HG02973 (cell line): ENCODE data around the gene RBP2.

Source experiments
- ATAC-seq: cut with Tn5 transposase; IDR thresholded peaks from one replicate; pipeline ENCODE4 v1.9.1; 2021; ENCODE audit warnings: moderate library complexity; ENCODE audit not compliant: unreplicated experiment

RBP2 gene

DNA sequence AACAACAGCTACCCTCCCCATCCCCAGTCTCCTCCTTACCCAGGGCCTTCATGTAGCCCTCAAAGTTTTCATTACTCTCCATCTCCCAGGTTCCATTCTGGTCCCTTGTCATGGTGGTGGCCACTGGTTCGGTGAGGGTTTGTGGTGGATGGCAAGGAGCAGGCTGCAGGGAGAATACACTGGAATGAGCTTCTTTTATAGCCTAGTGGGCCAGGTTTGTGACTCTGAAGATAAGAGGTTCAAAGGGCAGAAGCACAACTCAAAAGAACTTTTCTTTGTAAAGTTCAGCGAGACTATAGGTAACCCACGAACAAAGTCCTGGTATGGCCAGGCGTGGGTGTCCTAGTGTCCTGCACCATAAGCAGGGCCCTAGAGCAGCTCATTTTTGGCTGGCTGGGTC is at the start of gene RBP2:
RBP2 (minus strand) TSS at position 169 of the 400 bp plus-strand sequence; CDS start at position 112, 57 bp downstream.
- ATAC-seq = no peak

- no peak for ATAC-seq
These were observed 48.7 kb upstream of the RBP2 start for GRCh38 chr3:139524841-139525636.

DNA sequence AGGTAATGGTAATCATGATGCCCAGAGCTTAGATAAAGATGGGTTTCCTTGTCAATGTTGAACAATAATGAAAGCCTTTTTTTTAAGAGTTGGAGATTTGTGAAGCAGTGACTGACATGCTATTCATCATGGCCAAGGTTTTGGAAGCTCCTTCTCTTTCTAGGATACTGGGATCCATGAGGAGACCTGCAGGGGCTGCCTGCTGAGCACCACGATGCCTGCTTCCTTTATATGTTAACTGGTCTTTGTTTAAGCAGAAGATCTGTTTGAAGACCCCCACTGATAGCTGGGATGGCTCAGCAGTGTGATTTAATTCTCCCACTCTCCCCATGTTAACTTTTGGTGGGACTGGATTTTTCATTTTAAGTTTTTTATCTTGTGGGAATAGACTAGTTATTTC is 47.4 kb upstream of the RBP2 start:
- no peak for ATAC-seq

- ATAC-seq = no peak
These were observed 46.9 kb upstream of the RBP2 start for GRCh38 chr3:139523166-139523565.

- no peak for ATAC-seq
These were observed 46.1 kb upstream of the RBP2 start for GRCh38 chr3:139522421-139522820.

- no peak for ATAC-seq
These were observed 45.5 kb upstream of the RBP2 start for GRCh38 chr3:139521816-139522215.

GRCh38 chr3:139521144-139521543 is 44.8 kb upstream of the RBP2 start:
- no peak for ATAC-seq

GRCh38 chr3:139519998-139520737 is 43.9 kb upstream of the RBP2 start:
- ATAC-seq = no peak

DNA sequence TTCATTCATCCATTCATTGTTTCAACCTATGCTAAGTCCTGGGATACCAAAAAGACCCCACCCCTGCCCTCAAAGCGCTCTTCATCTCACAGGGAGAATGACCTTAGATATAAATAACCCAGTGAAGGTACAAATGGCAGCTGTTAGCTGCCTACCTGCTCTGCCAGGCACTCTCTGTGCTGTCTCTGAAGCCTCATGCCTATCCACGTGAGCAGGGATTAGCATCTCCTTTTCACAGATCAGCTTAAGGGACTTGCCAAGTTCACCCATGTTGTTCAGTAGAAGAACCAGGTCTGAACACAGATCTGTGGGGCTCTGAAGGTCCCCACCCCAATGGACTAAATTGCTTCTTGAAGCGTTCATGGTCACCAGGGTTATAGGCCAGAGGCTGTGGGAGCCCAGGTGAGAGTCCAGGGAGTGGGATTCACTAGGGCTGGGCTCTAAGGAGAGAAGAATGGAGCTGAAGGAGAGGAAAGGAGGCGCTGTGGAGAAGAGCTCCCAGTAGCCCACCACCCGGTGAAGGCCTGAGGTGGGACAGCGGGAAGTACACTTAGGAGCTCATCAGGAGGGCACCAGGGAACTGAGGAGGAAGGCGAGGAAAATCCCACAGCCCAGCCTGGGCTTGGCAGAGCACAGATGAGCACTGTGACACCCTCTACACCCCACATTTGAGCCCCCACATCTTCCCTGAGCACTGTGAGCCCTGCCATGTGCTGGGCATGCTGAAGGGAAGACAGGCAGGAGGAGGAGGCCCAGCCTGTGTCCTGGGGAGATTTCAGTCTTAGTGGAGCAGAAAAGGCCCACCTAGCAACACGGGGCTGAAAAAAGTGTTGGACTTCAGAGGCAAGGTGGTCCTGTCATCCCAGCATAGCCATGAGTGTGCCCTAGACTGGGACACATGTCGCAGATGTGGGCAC is 42.9 kb upstream of the RBP2 start:
- no peak for ATAC-seq

DNA sequence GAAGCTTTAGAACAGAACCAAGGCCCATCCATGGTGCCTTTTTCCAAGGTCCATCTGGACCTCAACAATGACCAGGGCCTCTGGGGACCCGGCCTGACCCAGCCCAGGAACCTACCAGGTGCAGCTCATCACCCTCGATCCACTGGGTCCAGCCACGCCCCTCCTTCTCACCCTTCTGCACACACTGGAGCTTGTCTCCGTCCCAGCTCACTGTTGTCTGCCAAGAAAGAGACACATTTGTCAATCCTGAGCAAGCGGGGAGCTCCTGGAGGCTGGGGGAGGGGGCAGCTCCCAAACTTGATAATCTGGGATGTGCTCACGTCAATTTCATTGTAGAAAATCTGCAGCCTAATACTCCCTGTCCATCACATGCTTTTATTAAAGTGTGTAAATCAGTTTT is 42.0 kb upstream of the RBP2 start:
- no peak for ATAC-seq

DNA sequence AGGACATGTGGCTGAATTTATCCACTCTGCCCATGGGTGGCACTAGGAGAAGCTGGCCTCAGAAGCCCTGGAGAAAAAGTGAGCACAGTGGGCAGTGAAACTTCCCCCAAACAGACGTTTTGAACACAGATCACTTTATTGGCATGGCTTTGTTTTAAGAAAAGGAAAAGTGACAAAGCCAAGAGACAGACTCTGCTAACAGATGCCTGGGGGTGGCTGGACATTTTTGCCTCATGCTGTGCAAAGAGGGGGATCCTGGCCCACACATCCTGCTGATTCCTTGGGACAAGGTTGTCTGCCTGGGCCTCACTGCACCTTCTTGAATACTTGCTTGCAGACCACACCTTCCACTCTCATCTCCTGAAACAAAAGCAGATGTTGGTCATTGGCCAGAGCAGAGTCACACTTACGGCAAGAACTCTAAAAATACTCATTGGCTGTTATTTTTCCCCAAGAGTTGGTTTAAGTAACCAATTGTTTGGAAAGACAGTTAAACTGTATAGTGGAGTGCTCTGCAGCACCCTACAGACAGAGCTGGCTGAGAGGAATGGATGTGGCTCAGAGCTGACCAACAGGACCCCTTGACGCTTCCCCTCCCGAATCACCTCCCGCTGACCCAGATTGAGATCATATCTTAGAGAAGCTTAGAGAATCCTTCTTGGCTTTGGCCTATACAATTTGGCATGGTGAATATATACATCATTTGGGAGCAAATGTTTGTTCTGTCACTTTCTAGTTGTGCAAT is 41.2 kb upstream of the RBP2 start:
- ATAC-seq = no peak

GRCh38 chr3:139514741-139515140 is 38.4 kb upstream of the RBP2 start:
- ATAC-seq = no peak

DNA sequence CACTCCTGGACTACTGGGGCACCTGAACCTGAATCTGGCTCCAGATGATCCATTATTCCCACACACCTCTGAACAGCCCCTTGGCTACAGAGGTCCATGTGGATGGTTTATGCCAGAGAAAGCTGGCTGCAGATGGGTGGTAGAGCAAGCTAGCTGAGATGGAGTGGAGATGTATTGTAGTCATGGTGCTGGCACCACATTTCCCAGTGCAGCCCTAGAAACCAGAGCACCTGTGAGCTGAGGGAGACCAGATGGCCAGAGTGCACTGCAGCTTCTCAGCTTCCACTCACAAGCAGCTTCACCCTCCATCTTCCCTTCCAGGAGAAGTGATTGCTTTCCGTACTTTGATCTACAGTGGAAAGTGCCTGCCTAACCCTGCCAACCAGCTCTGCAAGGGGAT is 33.3 kb upstream of the RBP2 start:
- no peak for ATAC-seq

GRCh38 chr3:139506766-139507165 is 30.4 kb upstream of the RBP2 start:
- ATAC-seq = no peak

DNA sequence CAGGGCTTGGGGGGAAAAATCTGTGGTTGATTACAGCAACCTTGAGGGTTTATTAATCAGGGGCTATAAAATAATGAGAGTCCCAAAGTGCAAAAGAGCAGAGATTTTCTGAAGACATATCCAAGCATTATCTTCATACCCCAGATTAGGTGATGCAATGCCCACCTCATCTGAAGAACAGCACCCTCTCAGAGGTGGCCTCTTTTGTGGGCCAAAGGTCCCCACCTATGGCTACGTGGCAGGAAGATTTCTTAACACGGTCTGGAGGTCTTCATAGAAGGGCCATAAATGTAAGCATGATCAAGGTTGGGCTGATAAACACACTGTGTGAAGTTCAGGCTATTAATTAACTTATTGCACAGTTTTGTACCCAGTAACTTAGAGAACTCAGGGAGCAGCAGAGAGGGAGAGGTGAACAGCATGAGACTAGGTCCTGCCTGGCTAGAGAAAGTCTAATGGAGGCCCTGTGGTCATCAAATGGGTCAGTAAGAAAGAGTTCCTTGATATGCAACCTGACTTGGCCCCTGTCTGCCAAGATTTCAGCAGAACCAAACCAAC is 29.6 kb upstream of the RBP2 start:
- ATAC-seq = no peak

- ATAC-seq = no peak
These were observed 23.2 kb upstream of the RBP2 start for GRCh38 chr3:139499536-139499935.

DNA sequence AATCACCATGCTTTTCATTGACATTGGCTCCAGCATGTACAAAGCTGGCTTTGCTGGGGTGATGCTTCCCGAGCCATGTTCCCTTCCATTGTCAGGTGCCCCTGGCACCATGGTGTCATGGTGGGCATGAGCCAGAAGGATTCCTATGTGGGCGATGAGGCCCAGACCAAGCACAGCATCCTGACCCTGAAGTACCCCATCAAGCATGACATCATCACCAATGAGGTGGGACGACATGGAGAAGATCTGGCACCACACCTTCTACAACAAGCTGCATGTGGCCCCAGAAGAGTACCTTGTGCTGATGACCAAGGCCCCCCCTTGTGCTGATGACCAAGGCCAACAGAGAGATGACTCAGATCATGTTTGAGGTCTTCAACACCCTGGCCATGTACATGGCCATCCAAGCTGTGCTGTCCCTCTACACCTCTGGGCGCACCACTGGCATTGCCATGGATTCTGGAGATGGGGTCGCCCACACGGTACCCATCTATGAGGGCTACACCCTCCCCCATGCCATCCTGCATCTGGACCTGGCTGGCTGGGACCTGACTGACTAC is 17.6 kb upstream of the RBP2 start:
- ATAC-seq = no peak

GRCh38 chr3:139491966-139492365 is 15.7 kb upstream of the RBP2 start:
- ATAC-seq = no peak

- no peak for ATAC-seq
These were observed 14.8 kb upstream of the RBP2 start for GRCh38 chr3:139491027-139491700.
